ENCODE results near the gene PPP1R13B. TPM values are rescaled to one million over a fixed set of nuclear protein-coding genes. Genes with fewer than 3 reads are reported as not detected.

Gene PPP1R13B
- total RNA-seq, 4 donors from 2014 or later = 19.9 to 25.2 (median 23.6) TPM

DNA sequence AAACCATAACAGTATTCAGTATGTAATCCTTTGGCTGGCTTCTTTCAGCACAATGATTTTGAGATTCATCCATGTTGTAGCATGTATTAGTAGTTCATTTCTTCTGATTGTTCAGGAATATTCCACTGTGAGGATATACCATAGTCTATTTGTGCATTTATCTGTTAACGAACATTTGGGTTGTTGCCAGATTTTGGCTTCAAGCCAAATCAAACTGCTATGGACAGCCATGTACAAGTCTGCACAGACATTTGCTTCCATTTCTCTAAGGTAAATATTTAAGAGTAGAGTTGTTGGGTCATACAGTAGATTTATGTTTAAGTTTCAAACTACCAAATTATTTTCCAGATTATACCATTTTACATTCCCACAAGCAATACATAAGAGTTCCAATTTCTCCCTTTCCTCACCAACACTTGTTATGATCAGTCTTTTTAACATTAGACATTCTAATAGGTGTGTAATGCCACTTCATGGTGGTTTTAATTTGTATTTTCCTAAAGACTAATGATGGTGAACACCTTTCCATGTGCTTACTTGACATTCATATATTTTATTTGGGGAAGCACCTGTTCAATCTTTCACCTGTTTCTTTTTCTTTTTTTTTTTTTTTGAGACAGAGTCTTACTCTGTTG is 75.2 kb downstream of the PPP1R13B start:
- TF ChIP-seq POLR2AphosphoS5 (IDR thresholded peaks at IDR 0.05) (no peak), EP300 (IDR thresholded peaks at IDR 0.05) (no peak), POLR2A (IDR thresholded peaks at IDR 0.05; ENCODE audit: low read depth) (no peak)
- TF ChIP-seq, protein P1, sequence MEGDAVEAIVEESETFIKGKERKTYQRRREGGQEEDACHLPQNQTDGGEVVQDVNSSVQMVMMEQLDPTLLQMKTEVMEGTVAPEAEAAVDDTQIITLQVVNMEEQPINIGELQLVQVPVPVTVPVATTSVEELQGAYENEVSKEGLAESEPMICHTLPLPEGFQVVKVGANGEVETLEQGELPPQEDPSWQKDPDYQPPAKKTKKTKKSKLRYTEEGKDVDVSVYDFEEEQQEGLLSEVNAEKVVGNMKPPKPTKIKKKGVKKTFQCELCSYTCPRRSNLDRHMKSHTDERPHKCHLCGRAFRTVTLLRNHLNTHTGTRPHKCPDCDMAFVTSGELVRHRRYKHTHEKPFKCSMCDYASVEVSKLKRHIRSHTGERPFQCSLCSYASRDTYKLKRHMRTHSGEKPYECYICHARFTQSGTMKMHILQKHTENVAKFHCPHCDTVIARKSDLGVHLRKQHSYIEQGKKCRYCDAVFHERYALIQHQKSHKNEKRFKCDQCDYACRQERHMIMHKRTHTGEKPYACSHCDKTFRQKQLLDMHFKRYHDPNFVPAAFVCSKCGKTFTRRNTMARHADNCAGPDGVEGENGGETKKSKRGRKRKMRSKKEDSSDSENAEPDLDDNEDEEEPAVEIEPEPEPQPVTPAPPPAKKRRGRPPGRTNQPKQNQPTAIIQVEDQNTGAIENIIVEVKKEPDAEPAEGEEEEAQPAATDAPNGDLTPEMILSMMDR (IDR thresholded peaks at IDR 0.05) = no peak
- Histone ChIP-seq H3K9me3 (no peaks in the 10 kb centered on the region), H3K4me1 (peaks cover 6 to 14% (median 10%) of the 10 kb centered on the region in 4 donors), H3K4me3 (no peak overlapping the region), H3K27ac (replicated peaks in 1 of 4) (no peak overlapping the region), H3K27me3 (no peaks in the 10 kb centered on the region), H3K36me3 (peaks cover 0 to 30% (median 5%) of the 10 kb centered on the region in 4 donors)
- no peak for DNase-seq (ENCODE audit: extremely low spot score)
- WGBS = 83% methylated on average over 1 of the region's 1 CpG
- intact Hi-C loops (cut with DNase I) = no loop called here

DNA sequence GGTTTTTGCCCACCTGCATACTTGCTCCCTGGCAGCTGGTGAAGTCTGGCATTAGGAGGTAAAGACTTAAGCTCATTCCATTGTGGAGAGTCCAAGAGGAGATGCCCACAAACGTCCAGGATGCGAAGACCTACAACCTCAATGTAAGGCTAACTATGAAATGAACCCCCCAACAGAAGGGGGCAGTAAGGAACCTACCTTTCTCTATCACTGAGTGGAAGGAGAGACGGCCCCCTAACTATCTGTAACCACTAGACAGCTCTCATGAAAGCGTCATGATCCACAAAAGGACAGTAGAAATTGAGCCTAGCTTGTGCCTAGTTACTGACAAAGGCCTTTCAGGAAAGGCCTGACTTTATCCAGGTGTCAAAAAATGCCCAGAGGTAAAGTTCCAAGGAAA is 76.5 kb downstream of the PPP1R13B start:
- DNase-seq (ENCODE audit: extremely low spot score) = no peak
- Histone ChIP-seq H3K36me3 (peaks cover 0 to 32% (median 6%) of the 10 kb centered on the region in 4 donors), H3K4me3 (no peak overlapping the region), H3K27me3 (no peaks in the 10 kb centered on the region), H3K4me1 (peaks cover 6 to 14% (median 10%) of the 10 kb centered on the region in 4 donors), H3K27ac (replicated peaks in 1 of 4) (no peak overlapping the region), H3K9me3 (no peaks in the 10 kb centered on the region)
- 76% methylated on average over 4 of the region's 4 CpGs for WGBS
- TF ChIP-seq EP300 (IDR thresholded peaks at IDR 0.05) (no peak), POLR2AphosphoS5 (IDR thresholded peaks at IDR 0.05) (no peak), POLR2A (IDR thresholded peaks at IDR 0.05; ENCODE audit: low read depth) (no peak)
- TF ChIP-seq, protein P1 (IDR thresholded peaks at IDR 0.05) = no peak
- intact Hi-C loops (cut with DNase I) = no loop called here

DNA sequence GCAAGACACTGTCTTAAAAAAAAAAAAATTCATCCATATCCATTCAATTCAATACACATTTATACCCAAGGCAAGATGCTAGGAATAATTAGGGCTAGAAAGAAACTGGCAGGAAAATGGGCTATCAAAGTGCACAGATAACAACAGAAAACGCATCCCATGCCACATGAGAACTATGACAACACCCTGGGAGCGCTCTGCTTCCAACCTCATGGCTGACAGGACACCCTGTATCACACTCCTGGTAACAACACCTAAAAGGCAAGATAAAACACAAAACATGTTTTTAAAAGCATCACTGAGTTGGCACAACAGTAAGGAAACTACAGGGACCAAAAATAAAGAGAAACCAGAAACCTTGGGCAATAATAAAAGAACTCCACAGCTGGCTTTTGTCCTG is 76.9 kb downstream of the PPP1R13B start:
- WGBS = 94% methylated on average over 2 of the region's 2 CpGs
- TF ChIP-seq, protein P1 (IDR thresholded peaks at IDR 0.05) = no peak
- TF ChIP-seq POLR2AphosphoS5 (IDR thresholded peaks at IDR 0.05) (no peak), EP300 (IDR thresholded peaks at IDR 0.05) (no peak)
- intact Hi-C loops (cut with DNase I) = no loop called here
- no peaks in the 10 kb centered on the region for H3K9me3 ChIP-seq
- no peaks in the 10 kb centered on the region for H3K27me3 ChIP-seq
- no peak overlapping the region for H3K4me3 ChIP-seq
- H3K27ac ChIP-seq (replicated peaks in 1 of 4) = no peak overlapping the region
- peaks cover 0 to 31% (median 6%) of the 10 kb centered on the region in 4 donors for H3K36me3 ChIP-seq
- DNase-seq (ENCODE audit: extremely low spot score) = no peak
- H3K4me1 ChIP-seq = peaks cover 6 to 11% (median 9%) of the 10 kb centered on the region in 4 donors

DNA sequence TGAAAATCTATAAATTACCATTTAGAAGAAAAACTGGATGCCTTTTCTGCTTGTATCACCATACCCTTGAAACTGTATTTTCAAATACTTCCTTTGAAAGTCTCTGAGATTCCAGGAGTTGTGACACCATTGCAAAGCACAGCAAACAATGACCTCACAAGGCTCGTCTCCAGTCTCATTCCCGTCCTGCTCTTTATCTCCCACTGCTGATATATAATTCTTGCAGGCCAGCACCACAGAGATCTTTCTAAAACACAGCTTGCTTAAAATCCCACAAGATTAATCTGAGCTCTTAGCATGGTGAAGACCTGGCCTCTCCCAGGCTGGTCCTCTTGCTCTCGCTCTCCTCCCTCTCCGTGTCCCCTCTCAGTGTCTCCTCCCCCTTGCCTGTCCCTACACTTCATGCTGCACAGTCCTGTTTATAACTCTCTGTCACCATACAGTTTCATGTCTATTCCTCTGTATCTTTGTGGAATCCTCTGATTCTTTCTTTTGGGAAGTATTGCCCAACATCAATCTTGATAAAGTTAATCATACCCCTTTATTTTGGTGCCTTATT is 80.0 kb downstream of the PPP1R13B start:
- intact Hi-C loops (cut with DNase I) = no loop called here
- Histone ChIP-seq H3K4me3 (no peak overlapping the region), H3K9me3 (no peaks in the 10 kb centered on the region), H3K27me3 (no peaks in the 10 kb centered on the region), H3K27ac (replicated peaks in 1 of 4) (no peak overlapping the region), H3K36me3 (peaks cover 0 to 31% (median 8%) of the 10 kb centered on the region in 4 donors), H3K4me1 (peaks cover 0 to 3% (median 0%) of the 10 kb centered on the region in 4 donors)
- TF ChIP-seq, protein P1 (IDR thresholded peaks at IDR 0.05) = no peak
- no peak for TF ChIP-seq POLR2AphosphoS5 (IDR thresholded peaks at IDR 0.05)
- 86% methylated on average over 4 of the region's 4 CpGs for WGBS
- no peak for DNase-seq (ENCODE audit: extremely low spot score)
